Stomach (tissue), 19 donors: ENCODE measurements around the gene BMP5. TPM values are rescaled to one million over a fixed set of nuclear protein-coding genes. Genes with fewer than 3 reads are reported as not detected.

Source experiments
- DNase-seq, 2 donors: peaks; one replicate each; pipeline versions ENCODE4 v3.0.0 to v3.0.0-alpha.2; 2013 to 2019
- H3K27ac ChIP-seq, 5 donors: fragments of 200-600 bp in 4 of 5; sonication (generic) in 4 of 5; one replicate each; pipeline ENCODE4 v1.5.1; 2013 to 2019; ENCODE audit warnings: mild to moderate bottlenecking in 1 of 5, moderate library complexity in 1 of 5
- H3K27me3 ChIP-seq, 3 donors: fragments of 200-600 bp; sonication (generic); one replicate each; pipeline ENCODE4 v1.5.1; 2017 to 2019; ENCODE audit warnings: mixed run types in 1 of 3
- H3K36me3 ChIP-seq, 4 donors: fragments of 200-600 bp; sonication (generic); 1 replicate in 3 of 4; 2 replicates in 1 of 4; pipeline ENCODE4 v1.5.1; 2016 to 2019
- H3K4me1 ChIP-seq, 4 donors: fragments of 200-600 bp; sonication (generic); one replicate each; pipeline ENCODE4 v1.5.1; 2016 to 2019
- H3K4me3 ChIP-seq, 4 donors: fragments of 200-600 bp; sonication (generic) in 3 of 4; one replicate each; pipeline ENCODE4 v1.5.1; 2016 to 2019; ENCODE audit warnings: mild to moderate bottlenecking in 1 of 4
- H3K9me3 ChIP-seq, 4 donors: fragments of 200-600 bp; sonication (generic); one replicate each; pipeline ENCODE4 v1.5.1; 2016 to 2019
- EP300 ChIP-seq: sonication (generic); formaldehyde crosslinking; IDR thresholded peaks from one replicate; pipeline ENCODE4 v1.6.1; 2017; ENCODE audit warnings: antibody characterized with exemption
- POLR2A ChIP-seq, 4 donors: fragments of 450-650 bp; IDR thresholded peaks; one replicate each; pipeline ENCODE4 v1.6.1; 2016; ENCODE audit warnings: antibody characterized with exemption in 4 of 4, control low read depth in 2 of 4, mild to moderate bottlenecking in 1 of 4, moderate library complexity in 1 of 4
- POLR2AphosphoS5 ChIP-seq, 3 donors: sonication (generic); formaldehyde crosslinking; IDR thresholded peaks; one replicate each; pipeline ENCODE4 v1.6.1; 2016; ENCODE audit warnings: antibody characterized with exemption in 3 of 3
- WGBS, 5 donors: extraction: QIAGEN DNeasy Blood & Tissue Kit in 3 of 5; methylation state at CpG; one replicate each; pipeline versions ENCODE4 v1.1.5 to v1.1.7; 2013 to 2018; 5-methylcytosine and 5-hydroxymethylcytosine counted together
- intact Hi-C: fragments of 100-400 bp; cut with DNase I; formaldehyde crosslinking; loops from one replicate; pipeline ENCODE4 v1.15.1; 2023; ENCODE audit warnings: low total_unique reads
- long read RNA-seq, 10 donors: transcript quantifications; one replicate each; lab custom pipeline, GENCODE V29; 2026
- polyA plus RNA-seq, 3 donors: library from polyadenylated mRNA; stranded (reverse); fragments of 200-250 nt; gene quantifications; one replicate each; pipeline ENCODE4 v1.2.3, GENCODE V29; 2013
- total RNA-seq, 5 donors: library from RNA; depleted of rRNA; stranded (reverse); fragments of >200 nt; gene quantifications; one replicate each; pipeline versions ENCODE4 v1.1.0 to v1.2.3, GENCODE V29; 2014 to 2016
- TF ChIP-seq, protein P1 (sequence below), 7 experiments: fragments of 450-650 bp in 4 of 7; fragments of 200-600 bp in 3 of 7; sonication (generic) in 3 of 7; IDR thresholded peaks; one replicate each; pipeline ENCODE4 v1.5.1; 2016 to 2019; ENCODE audit warnings: antibody characterized with exemption in 7 of 7, control low read depth in 2 of 7, mild to moderate bottlenecking in 1 of 7
- donor health status: healthy with polysubstance abuse.
- donor health status: Bipolar disorder and iron deficiency.
- donor health status: healthy.

Gene BMP5
- total RNA-seq (10 to 100 TPM in 1 of 5 donors, 1 to 10 TPM in 3, not detected in 1; 1.2 to 18.1 (median 4.9) TPM), polyA plus RNA-seq (1 to 10 TPM in 2 of 3 donors, under 1 TPM in 1; 0.25 to 2.4 (median 1.2) TPM)
- long read RNA-seq, donor 1, partial matches to known transcripts, result 0 of 1 reads
- long read RNA-seq, donor 1, other reads (novel, unspliced or antisense), result 0 of 1 reads
- long read RNA-seq, donor 2, transcript BMP5-201 (7 exons, 3,952 nt), result major isoform, 7 of 7 reads
- long read RNA-seq, donor 2, partial matches to known transcripts, result 0 of 7 reads
- long read RNA-seq, donor 2, other reads (novel, unspliced or antisense), result 0 of 7 reads
- long read RNA-seq, donor 3, partial matches to known transcripts, result 0 of 3 reads
- long read RNA-seq, donor 3, other reads (novel, unspliced or antisense), result 0 of 3 reads
- long read RNA-seq, donor 4, result 0 reads
- long read RNA-seq, donor 5, partial matches to known transcripts, result 0 of 2 reads
- long read RNA-seq, donor 5, other reads (novel, unspliced or antisense), result 0 of 2 reads
- long read RNA-seq, donor 6, transcript BMP5-201 (7 exons, 3,952 nt), result major isoform, 6 of 6 reads
- long read RNA-seq, donor 6, partial matches to known transcripts, result 0 of 6 reads
- long read RNA-seq, donor 6, other reads (novel, unspliced or antisense), result 0 of 6 reads
- long read RNA-seq, donor 7, partial matches to known transcripts, result 0 of 1 reads
- long read RNA-seq, donor 7, other reads (novel, unspliced or antisense), result 0 of 1 reads
- long read RNA-seq, donor 8, result 0 reads
- long read RNA-seq, donor 9, partial matches to known transcripts, result 0 of 3 reads
- long read RNA-seq, donor 9, other reads (novel, unspliced or antisense), result 0 of 3 reads
- long read RNA-seq, donor 10, partial matches to known transcripts, result 0 of 2 reads
- long read RNA-seq, donor 10, other reads (novel, unspliced or antisense), result 0 of 2 reads

DNA sequence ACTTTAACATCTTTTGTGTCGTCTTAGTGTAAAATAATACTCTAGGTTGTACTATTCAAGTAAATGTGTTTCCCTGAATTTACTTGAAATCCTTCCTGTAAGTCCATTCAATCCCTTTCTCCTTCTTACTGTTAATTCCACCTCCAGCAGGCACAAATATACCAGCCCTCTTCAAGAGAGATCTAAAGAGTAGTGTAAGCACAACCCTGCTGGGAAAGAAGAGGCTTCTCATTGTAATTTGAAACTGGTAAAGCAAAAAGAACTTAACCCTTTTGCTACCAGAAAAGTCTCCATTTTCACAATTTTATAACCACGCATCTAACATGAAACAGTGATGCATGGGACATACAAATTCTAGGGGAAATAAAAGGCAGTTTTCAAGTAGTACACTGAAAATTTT is at the start of gene BMP5:
Gene BMP5, minus strand, starts transcription at position 191 of the 400 bp plus-strand sequence. CDS start 725 bp downstream, outside the sequence.
- H3K36me3 ChIP-seq, result no peaks in the 10 kb centered on the region
- intact Hi-C loops, result no loop called here
- TF ChIP-seq POLR2A (IDR thresholded peaks at IDR 0.05) (no peak), POLR2AphosphoS5 (IDR thresholded peaks at IDR 0.05) (no peak), EP300 (no peak)
- TF ChIP-seq, protein P1, sequence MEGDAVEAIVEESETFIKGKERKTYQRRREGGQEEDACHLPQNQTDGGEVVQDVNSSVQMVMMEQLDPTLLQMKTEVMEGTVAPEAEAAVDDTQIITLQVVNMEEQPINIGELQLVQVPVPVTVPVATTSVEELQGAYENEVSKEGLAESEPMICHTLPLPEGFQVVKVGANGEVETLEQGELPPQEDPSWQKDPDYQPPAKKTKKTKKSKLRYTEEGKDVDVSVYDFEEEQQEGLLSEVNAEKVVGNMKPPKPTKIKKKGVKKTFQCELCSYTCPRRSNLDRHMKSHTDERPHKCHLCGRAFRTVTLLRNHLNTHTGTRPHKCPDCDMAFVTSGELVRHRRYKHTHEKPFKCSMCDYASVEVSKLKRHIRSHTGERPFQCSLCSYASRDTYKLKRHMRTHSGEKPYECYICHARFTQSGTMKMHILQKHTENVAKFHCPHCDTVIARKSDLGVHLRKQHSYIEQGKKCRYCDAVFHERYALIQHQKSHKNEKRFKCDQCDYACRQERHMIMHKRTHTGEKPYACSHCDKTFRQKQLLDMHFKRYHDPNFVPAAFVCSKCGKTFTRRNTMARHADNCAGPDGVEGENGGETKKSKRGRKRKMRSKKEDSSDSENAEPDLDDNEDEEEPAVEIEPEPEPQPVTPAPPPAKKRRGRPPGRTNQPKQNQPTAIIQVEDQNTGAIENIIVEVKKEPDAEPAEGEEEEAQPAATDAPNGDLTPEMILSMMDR (IDR thresholded peaks at IDR 0.05), result no peak
- DNase-seq, result no peak
- H3K9me3 ChIP-seq, result no peaks in the 10 kb centered on the region
- H3K27me3 ChIP-seq, result no peaks in the 10 kb centered on the region
- H3K4me3 ChIP-seq, result no peak within 1 kb of the TSS
- WGBS, 5 donors, result 35 to 58% (median 51%) methylated on average over 2 of the region's 2 CpGs
- no peak within 1 kb of the TSS for H3K27ac ChIP-seq
- H3K4me1 ChIP-seq, result no peaks in the 10 kb centered on the region

- DNase-seq, result no peak
- Histone ChIP-seq H3K27me3 (no peaks in the 10 kb centered on the region), H3K9me3 (no peaks in the 10 kb centered on the region), H3K4me3 (no peak overlapping the region), H3K36me3 (no peaks in the 10 kb centered on the region), H3K27ac (no peak overlapping the region), H3K4me1 (no peaks in the 10 kb centered on the region)
- intact Hi-C loops, result no loop called here
- TF ChIP-seq POLR2AphosphoS5 (IDR thresholded peaks at IDR 0.05) (no peak), POLR2A (IDR thresholded peaks at IDR 0.05) (no peak), EP300 (no peak)
- TF ChIP-seq, protein P1 (IDR thresholded peaks at IDR 0.05), result no peak
These were observed 47.0 kb upstream of the BMP5 start for GRCh38 chr6:55922406-55922805.

DNA sequence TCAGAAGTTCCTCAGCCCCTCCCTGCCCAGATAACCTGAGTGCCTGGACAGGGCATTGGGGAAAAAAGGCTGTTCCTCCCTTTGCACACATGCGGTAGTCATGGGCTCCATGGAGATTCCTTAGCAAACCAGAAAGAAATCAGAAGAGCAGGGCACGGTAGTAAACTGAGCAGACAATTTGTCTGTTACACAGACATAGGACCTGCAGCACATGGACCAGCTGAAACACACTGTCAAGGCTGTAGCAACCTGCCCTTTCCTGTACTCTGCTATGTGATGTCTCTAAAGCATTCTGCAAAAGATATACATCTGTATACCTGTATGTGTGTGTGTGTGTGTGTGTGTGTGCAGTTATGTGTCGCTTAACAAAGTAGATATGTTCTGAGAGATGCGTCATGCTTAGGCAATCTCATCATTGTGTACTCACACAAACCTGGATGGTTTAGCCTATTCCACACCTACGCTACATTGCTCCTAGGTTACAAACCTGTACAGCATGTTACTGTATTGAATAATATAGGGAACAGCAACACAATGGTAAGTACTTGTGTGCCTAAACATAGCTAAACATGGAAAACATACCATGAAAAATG is 44.4 kb upstream of the BMP5 start:
- H3K9me3 ChIP-seq, result no peaks in the 10 kb centered on the region
- WGBS, 5 donors, result 74 to 84% (median 81%) methylated on average over 5 of the region's 5 CpGs
- H3K4me1 ChIP-seq, result no peaks in the 10 kb centered on the region
- DNase-seq, result no peak
- no peak overlapping the region for H3K27ac ChIP-seq
- H3K27me3 ChIP-seq, result no peaks in the 10 kb centered on the region
- intact Hi-C loops, result no loop called here
- H3K36me3 ChIP-seq, result no peaks in the 10 kb centered on the region
- no peak for TF ChIP-seq POLR2AphosphoS5 (IDR thresholded peaks at IDR 0.05)
- no peak for TF ChIP-seq POLR2A (IDR thresholded peaks at IDR 0.05)
- TF ChIP-seq, protein P1 (IDR thresholded peaks at IDR 0.05), result no peak
- TF ChIP-seq EP300, result no peak
- H3K4me3 ChIP-seq, result no peak overlapping the region

DNA sequence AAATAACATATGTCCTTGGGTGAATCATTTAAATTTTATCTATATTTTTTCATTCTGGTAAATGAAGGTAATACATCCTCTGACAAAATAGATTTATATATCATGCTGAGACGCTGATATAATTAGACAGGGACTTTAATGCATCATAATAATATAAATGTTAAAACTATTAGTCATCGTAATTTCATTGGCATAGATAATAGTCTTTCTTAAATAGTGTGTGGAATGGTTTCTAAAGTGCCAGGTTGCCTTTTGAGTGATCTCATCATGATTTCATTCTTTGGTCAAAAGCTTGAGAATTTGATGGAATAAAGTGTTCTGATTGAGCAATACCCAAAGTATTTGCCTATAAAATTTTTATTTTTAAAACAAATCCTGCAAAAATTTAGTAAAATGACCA is 43.2 kb upstream of the BMP5 start:
- H3K9me3 ChIP-seq, result no peaks in the 10 kb centered on the region
- no peak overlapping the region for H3K27ac ChIP-seq
- no peak for DNase-seq
- TF ChIP-seq POLR2A (IDR thresholded peaks at IDR 0.05) (no peak), EP300 (no peak), POLR2AphosphoS5 (IDR thresholded peaks at IDR 0.05) (no peak)
- TF ChIP-seq, protein P1 (IDR thresholded peaks at IDR 0.05), result no peak
- H3K4me3 ChIP-seq, result no peak overlapping the region
- intact Hi-C loops, result no loop called here
- H3K4me1 ChIP-seq, result no peaks in the 10 kb centered on the region
- WGBS, 5 donors, result 56 to 84% (median 65%) methylated on average over 2 of the region's 2 CpGs
- no peaks in the 10 kb centered on the region for H3K27me3 ChIP-seq
- no peaks in the 10 kb centered on the region for H3K36me3 ChIP-seq
